Measurements from ENCODE around the gene FIG4. TPM values are rescaled to one million over a fixed set of nuclear protein-coding genes. Genes with fewer than 3 reads are reported as not detected.

FIG4 gene
- total RNA-seq, 4 donors from 2014 or later, result 4.1 to 35.5 (median 17.4) TPM

GRCh38 chr6:109872968-109873545, 182.0 kb downstream of the FIG4 start:
- Histone ChIP-seq H3K9me3 (no peaks in the 10 kb centered on the region), H3K36me3 (no peaks in the 10 kb centered on the region), H3K4me1 (no peaks in the 10 kb centered on the region), H3K27ac (peak overlapping the region in 1 of 2 donors; percentile 27), H3K27me3 (no peaks in the 10 kb centered on the region), H3K4me3 (no peak overlapping the region)
- intact Hi-C loops (cut with DNase I; ENCODE audit: low total_unique reads), result no loop called here
- TF ChIP-seq POLR2A (IDR thresholded peaks at IDR 0.05) (no peak), CTCF (IDR thresholded peaks at IDR 0.05) (no peak)
- DNase-seq, result no peak

GRCh38 chr6:109874086-109874485, 183.0 kb downstream of the FIG4 start:
- Histone ChIP-seq H3K9me3 (no peaks in the 10 kb centered on the region), H3K4me1 (no peaks in the 10 kb centered on the region), H3K27ac (no peak overlapping the region), H3K36me3 (no peaks in the 10 kb centered on the region), H3K4me3 (no peak overlapping the region), H3K27me3 (no peaks in the 10 kb centered on the region)
- no peak for DNase-seq
- TF ChIP-seq POLR2A (IDR thresholded peaks at IDR 0.05), result no peak
- TF ChIP-seq CTCF (IDR thresholded peaks at IDR 0.05), result no peak
- intact Hi-C loops (cut with DNase I; ENCODE audit: low total_unique reads), result no loop called here

- Histone ChIP-seq H3K36me3 (no peaks in the 10 kb centered on the region), H3K4me1 (no peaks in the 10 kb centered on the region), H3K9me3 (no peaks in the 10 kb centered on the region), H3K27ac (no peak overlapping the region), H3K27me3 (no peaks in the 10 kb centered on the region), H3K4me3 (no peak overlapping the region)
- TF ChIP-seq CTCF (IDR thresholded peaks at IDR 0.05), result no peak
- TF ChIP-seq POLR2A (IDR thresholded peaks at IDR 0.05), result no peak
- intact Hi-C loops (cut with DNase I; ENCODE audit: low total_unique reads), result no loop called here
- DNase-seq, result no peak
Measured at GRCh38 chr6:109874621-109875020, 183.5 kb downstream of the FIG4 start.

Other genes with a start within 250 kb of the FIG4 start
- 10 to 100 TPM; 27.2 to 46.1 (median 36.2) TPM for gene MICAL1, start 235.5 kb upstream of the FIG4 start, total RNA-seq
- gene ZBTB24, start 208.1 kb upstream of the FIG4 start, total RNA-seq, result 10 to 100 TPM in 2 of 4 donors, 1 to 10 TPM in 2; 4.4 to 12.6 (median 9.0) TPM
- 10 to 100 TPM; 12.3 to 27.9 (median 13.5) TPM for gene AK9, start 94 bp upstream of the FIG4 start, total RNA-seq